HepG2 (cell line): Measurements from ENCODE around the gene NCBP2L. TPM values are rescaled to one million over a fixed set of nuclear protein-coding genes. Genes with fewer than 3 reads are reported as not detected.

Experiments used
- ATAC-seq: fragments of 200-7000 bp; cut with Tn5 transposase; 3 replicates; pipeline ENCODE4 v1.9.1; 2020; ENCODE audit warnings: mild to moderate bottlenecking, moderate library complexity
- BruUV-seq: library from RNA; stranded (reverse); fragments of 400-500 nt; replicated peaks from 2 replicates; lab custom pipeline; 2021; lab: Mats Ljungman, UMichigan
- CTCF ChIA-PET: fragments of 300-600 bp; formaldehyde crosslinking; extraction: SDS; loops from one replicate; lab custom pipeline; 2021; ENCODE audit warnings: low total read pairs, inconsistent platforms, low intra/inter-chr PET ratio; lab: Yijun Ruan, JAX
- POLR2A ChIA-PET: fragments of 350-600 bp; sonication (Branson Sonifier 250); formaldehyde crosslinking; loops from one replicate; lab custom pipeline; 2020; ENCODE audit warnings: antibody characterized with exemption, inconsistent platforms; lab: Yijun Ruan, JAX
- DNase-seq: peaks from one replicate; pipeline ENCODE4 v3.0.0-alpha.2; 2015; ENCODE audit warnings: low spot score
- FAIRE-seq: peaks from 3 replicates; lab custom pipeline; 2011; peaks lifted over from hg19 to GRCh38; lab: Jason Lieb, UNC
- H2AFZ ChIP-seq: one replicate; pipeline ENCODE4 v1.6.1; 2011; ENCODE audit warnings: low read length, inconsistent platforms
- H3K27ac ChIP-seq: fragments of 300-600 bp; 3 replicates; pipeline ENCODE4 v1.8.0; 2011; ENCODE audit warnings: mixed run types, mild to moderate bottlenecking, mixed read lengths, low read length, inconsistent platforms; ENCODE audit not compliant: insufficient read depth; ENCODE audit errors: extremely low read length
- H3K27me3 ChIP-seq, 2 experiments: fragments of 200-600 bp in 1 of 2; 2 replicates in 1 of 2; 3 replicates in 1 of 2; pipeline versions ENCODE4 v1.6.0 to v1.8.0; 2011; ENCODE audit warnings: low read length in 2 of 2, mild to moderate bottlenecking in 2 of 2, moderate library complexity in 2 of 2, inconsistent platforms in 1 of 2; ENCODE audit not compliant: insufficient read depth in 2 of 2, control insufficient read depth in 1 of 2
- H3K36me3 ChIP-seq, 2 experiments: fragments of 200-600 bp in 1 of 2; replicated peaks in 1 of 2; 2 replicates in 1 of 2; 3 replicates in 1 of 2; pipeline versions ENCODE4 v1.5.1 to v1.8.0; 2011; ENCODE audit warnings: low read length in 2 of 2, inconsistent platforms in 1 of 2; ENCODE audit not compliant: insufficient read depth in 2 of 2, control insufficient read depth in 1 of 2
- H3K4me1 ChIP-seq: 2 replicates; pipeline ENCODE4 v1.5.1; 2012; ENCODE audit warnings: low read length, inconsistent platforms; ENCODE audit not compliant: insufficient read depth
- H3K4me2 ChIP-seq: 2 replicates; pipeline ENCODE4 v1.6.0; 2011; ENCODE audit warnings: low read depth, low read length, inconsistent platforms
- H3K4me3 ChIP-seq, 3 experiments: fragments of 200-600 bp in 1 of 3; sonication (generic), shearing (Covaris generic) in 1 of 3; replicated peaks in 1 of 3; 2 replicates each; pipeline ENCODE4 v1.5.1; 2011 to 2016; ENCODE audit warnings: low read length in 3 of 3, inconsistent platforms in 2 of 3, low read depth in 2 of 3, mild to moderate bottlenecking in 2 of 3, control low read depth in 1 of 3, mixed read lengths in 1 of 3; ENCODE audit not compliant: insufficient read depth in 1 of 3
- H3K79me2 ChIP-seq: one replicate; pipeline ENCODE4 v1.6.1; 2011; ENCODE audit warnings: low read length, inconsistent platforms; ENCODE audit not compliant: insufficient read depth
- H3K9ac ChIP-seq: 2 replicates; pipeline ENCODE4 v1.6.0; 2011; ENCODE audit warnings: mild to moderate bottlenecking, low read depth, low read length, inconsistent platforms; ENCODE audit not compliant: insufficient read depth
- H3K9me3 ChIP-seq: 2 replicates; pipeline ENCODE4 v1.5.1; 2012; ENCODE audit warnings: mild to moderate bottlenecking, low read length
- H4K20me1 ChIP-seq: 2 replicates; pipeline ENCODE4 v1.6.0; 2011; ENCODE audit warnings: inconsistent platforms, mild to moderate bottlenecking, low read length, moderate library complexity; ENCODE audit not compliant: insufficient read depth
- AHDC1 ChIP-seq: sonication (generic); formaldehyde crosslinking; IDR thresholded peaks from 2 replicates; pipeline ENCODE4 v1.5.1; 2020; ENCODE audit warnings: mild to moderate bottlenecking, missing genetic modification reagents, borderline replicate concordance
- JDP2 ChIP-seq: sonication (generic); formaldehyde crosslinking; IDR thresholded peaks from 2 replicates; pipeline ENCODE4 v1.8.1; 2022; ENCODE audit warnings: missing genetic modification reagents, borderline replicate concordance
- KDM1A ChIP-seq: IDR thresholded peaks from 2 replicates; pipeline ENCODE4 v1.6.1; 2016; ENCODE audit warnings: missing compliant biosample characterization
- MAZ ChIP-seq, 2 experiments: sonication (generic) in 1 of 2; formaldehyde crosslinking in 1 of 2; IDR thresholded peaks; 2 replicates each; pipeline versions ENCODE4 v1.5.0 to v1.6.1; 2012 to 2020; ENCODE audit warnings: low read depth in 2 of 2, mild to moderate bottlenecking in 2 of 2, borderline replicate concordance in 1 of 2, improper control_type of control experiment in 1 of 2, low read length in 1 of 2, missing genetic modification reagents in 1 of 2, moderate library complexity in 1 of 2
- MBD4 ChIP-seq: IDR thresholded peaks from 2 replicates; pipeline ENCODE4 v1.6.1; 2012; ENCODE audit warnings: low read length, inconsistent platforms, borderline replicate concordance
- RBAK ChIP-seq: sonication (generic); formaldehyde crosslinking; IDR thresholded peaks from 2 replicates; pipeline ENCODE4 v1.5.1; 2020; ENCODE audit warnings: mild to moderate bottlenecking, missing genetic modification reagents
- TCF12 ChIP-seq, 2 experiments: fragments of 450-650 bp in 1 of 2; sonication (generic) in 1 of 2; formaldehyde crosslinking in 1 of 2; IDR thresholded peaks; 2 replicates each; pipeline versions ENCODE4 v1.6.1 to v1.8.0; 2017 to 2022; ENCODE audit warnings: antibody characterized with exemption in 1 of 2, mild to moderate bottlenecking in 1 of 2, missing genetic modification reagents in 1 of 2, moderate library complexity in 1 of 2
- ZFP1 ChIP-seq: IDR thresholded peaks from 2 replicates; pipeline ENCODE4 v1.6.1; 2016
- ZNF704 ChIP-seq: sonication (generic); formaldehyde crosslinking; IDR thresholded peaks from 2 replicates; pipeline ENCODE4 v1.8.1; 2023; ENCODE audit warnings: mild to moderate bottlenecking, inconsistent platforms, moderate library complexity, missing genetic modification reagents, borderline replicate concordance
- ZNF788 ChIP-seq: sonication (generic); formaldehyde crosslinking; IDR thresholded peaks from 2 replicates; pipeline ENCODE4 v1.5.0; 2020; ENCODE audit warnings: mild to moderate bottlenecking, missing genetic modification reagents, borderline replicate concordance
- ZNF879 ChIP-seq: sonication (generic); formaldehyde crosslinking; IDR thresholded peaks from 2 replicates; pipeline ENCODE4 v1.8.1; 2023; ENCODE audit warnings: missing genetic modification reagents
- WGBS: methylation state at CpG from one replicate; pipeline ENCODE4 v1.1.6; 2017; ENCODE audit warnings: low lambda C conversion rate; 5-methylcytosine and 5-hydroxymethylcytosine counted together
- in situ Hi-C: cut with HindIII; loops from 2 replicates; pipeline ENCODE4 v1.10.0; 2017; ENCODE audit warnings: low pct_unique_long_range_greater_than_20kb; ENCODE audit not compliant: extremely low pct_ligation_motif_present
- intact Hi-C: fragments of 100-400 bp; cut with micrococcal nuclease; formaldehyde crosslinking; loops from one replicate; pipeline ENCODE4 v1.10.0; 2022; ENCODE audit not compliant: unreplicated experiment
- polyA plus RNA-seq, 8 experiments: library from polyadenylated mRNA; depleted of rRNA in 3 of 8; stranded (reverse) in 7 of 8; unstranded in 1 of 8; fragments of >200 nt; fragmentation: Illumina TruSeq in 4 of 8; extraction: Trizol in 4 of 8; gene quantifications; 2 replicates each; pipeline versions ENCODE4 v1.2.1 to v1.2.3, GENCODE V29; 2011 to 2016; ENCODE audit warnings: low read depth in 4 of 8, missing spikeins in 1 of 8, mixed read lengths in 1 of 8; ENCODE audit not compliant: insufficient read depth in 1 of 8
- total RNA-seq, 5 experiments: library from RNA; depleted of rRNA; stranded (reverse); fragments of >200 nt; fragmentation: Illumina TruSeq; extraction: Trizol; gene quantifications; 2 replicates each; pipeline ENCODE4 v1.2.3, GENCODE V29; 2016; ENCODE audit warnings: low read depth in 1 of 5

NCBP2L gene
- total and polyA plus RNA-seq, 2 of the 13 experiments (the other 11 are each of a cell fraction or from before 2014, with no cell fraction given): not detected

DNA sequence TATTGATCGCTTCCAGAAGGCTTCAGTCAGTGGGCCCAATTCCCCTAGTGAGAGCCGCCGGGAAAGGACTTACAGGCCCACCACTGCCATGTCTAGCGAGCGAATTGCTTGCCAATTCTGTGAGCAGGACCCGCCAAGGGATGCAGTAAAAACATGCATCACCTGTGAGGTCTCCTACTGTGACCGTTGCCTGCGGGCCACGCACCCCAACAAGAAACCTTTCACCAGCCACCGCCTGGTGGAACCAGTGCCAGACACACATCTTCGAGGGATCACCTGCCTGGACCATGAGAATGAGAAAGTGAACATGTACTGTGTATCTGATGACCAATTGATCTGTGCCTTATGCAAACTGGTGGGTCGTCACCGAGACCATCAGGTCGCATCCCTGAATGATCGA, 63.4 kb downstream of the NCBP2L start:
- no peaks in the 10 kb centered on the region for H3K4me1 ChIP-seq
- BruUV-seq: no TSS peak
- no peaks in the 10 kb centered on the region for H3K36me3 ChIP-seq
- H3K4me2 ChIP-seq: no peak overlapping the region
- H3K9ac ChIP-seq: no peak overlapping the region
- intact Hi-C loops (no loop called here), in situ Hi-C loops (no loop called here)
- H2AFZ ChIP-seq: no peak overlapping the region
- POLR2A ChIA-PET: no interaction called here
- DNase-seq (no peak), ATAC-seq (no peak), FAIRE-seq (no peak)
- H3K4me3 ChIP-seq: no peak overlapping the region
- H3K9me3 ChIP-seq: no peaks in the 10 kb centered on the region
- no peak for TF ChIP-seq ZNF788
- no peak for TF ChIP-seq MAZ (IDR thresholded peaks at IDR 0.05; ENCODE audit: borderline replicate concordance, low read depth, low read length)
- no peak for TF ChIP-seq MAZ (CRISPR knock-in tag; IDR thresholded peaks at IDR 0.05; ENCODE audit: low read depth)
- CTCF ChIA-PET: no interaction called here
- no peaks in the 10 kb centered on the region for H4K20me1 ChIP-seq
- no peaks in the 10 kb centered on the region for H3K79me2 ChIP-seq
- peaks cover 0 to 1% of the 10 kb centered on the region in 2 experiments; a peak in 1 of 5 replicates for H3K27me3 ChIP-seq
- H3K27ac ChIP-seq: no peak overlapping the region
- 35% methylated on average over 4 of the region's 15 CpGs for WGBS

GRCh38 chrX:107842715-107843400, 65.3 kb downstream of the NCBP2L start:
- ATAC-seq: no peak
- TF ChIP-seq ZFP1 (CRISPR knock-in tag) (no peak), JDP2 (no peak), RBAK (no peak), ZNF879 (CRISPR knock-in tag) (no peak), ZNF704 (CRISPR knock-in tag) (no peak), MBD4 (no peak), AHDC1 (CRISPR knock-in tag) (no peak), TCF12 (IDR thresholded peaks at IDR 0.05) (no peak), TCF12 (CRISPR knock-in tag; IDR thresholded peaks at IDR 0.05) (no peak), KDM1A (CRISPR knock-in tag) (no peak)

More at GRCh38 chrX:107842715-107843400, 65.3 kb downstream of the NCBP2L start:
- peaks cover 0 to 1% of the 10 kb centered on the region in 2 experiments; a peak in 1 of 5 replicates for H3K27me3 ChIP-seq
- CTCF ChIA-PET: no interaction called here
- no peak overlapping the region for H3K4me2 ChIP-seq
- H3K4me1 ChIP-seq: no peaks in the 10 kb centered on the region
- H4K20me1 ChIP-seq: no peaks in the 10 kb centered on the region
- WGBS: 30% methylated on average over 6 of the region's 6 CpGs
- H3K27ac ChIP-seq: no peak overlapping the region
- no peaks in the 10 kb centered on the region for H3K9me3 ChIP-seq
- H3K9ac ChIP-seq: no peak overlapping the region
- POLR2A ChIA-PET: no interaction called here
- no peaks in the 10 kb centered on the region for H3K36me3 ChIP-seq
- DNase-seq (no peak), FAIRE-seq (no peak)
- intact Hi-C loops (no loop called here), in situ Hi-C loops (no loop called here)
- no peaks in the 10 kb centered on the region for H3K79me2 ChIP-seq
- no peak overlapping the region for H3K4me3 ChIP-seq
- H2AFZ ChIP-seq: no peak overlapping the region
- BruUV-seq: no TSS peak
